Measurements from ENCODE around the gene SLC22A12. TPM values are rescaled to one million over a fixed set of nuclear protein-coding genes. Genes with fewer than 3 reads are reported as not detected.

SLC22A12 gene
- total and polyA plus RNA-seq, 2 of the 8 experiments (the other 6 are each of a cell fraction or from before 2014, with no cell fraction given), result not detected

- TF ChIP-seq CHD7 (IDR thresholded peaks at IDR 0.05; ENCODE audit: insufficient replicate concordance, low read length), result no peak
- no peak for TF ChIP-seq HDAC2 (IDR thresholded peaks at IDR 0.05; ENCODE audit: borderline replicate concordance in 1 of 2, low read depth in 2 of 2, low read length in 2 of 2)
- no peak for TF ChIP-seq CHD1 (IDR thresholded peaks at IDR 0.05; ENCODE audit: low read depth, low read length)
- TF ChIP-seq TBP (IDR thresholded peaks at IDR 0.05; ENCODE audit: low read depth, low read length), result no peak
- no peak for TF ChIP-seq ATF3 (IDR thresholded peaks at IDR 0.05; ENCODE audit: insufficient read depth, low read depth, low read length)
- no peak for TF ChIP-seq KDM5A (IDR thresholded peaks at IDR 0.05; ENCODE audit: low read length)
- TF ChIP-seq EZH2 (IDR thresholded peaks at IDR 0.05; ENCODE audit: low read depth, low read length, severe bottlenecking), result no peak
- TF ChIP-seq MAFK (IDR thresholded peaks at IDR 0.05; ENCODE audit: low read depth, low read length), result no peak
- TF ChIP-seq E2F6 (IDR thresholded peaks at IDR 0.05), result no peak
- no peak for TF ChIP-seq CBX5 (IDR thresholded peaks at IDR 0.05; ENCODE audit: low read depth, low read length)
- TF ChIP-seq BRCA1 (IDR thresholded peaks at IDR 0.05; ENCODE audit: low read depth, low read length), result no peak
These were observed 1.2 kb downstream of the SLC22A12 start (continued) for GRCh38 chr11:64592234-64592615.

Measured in H1 (cell line).